GM21528 (cell line): ENCODE results near the gene SLC8A2.
"Not testable (repeated sequence)": the region's sequence is repeated elsewhere in the genome, so short reads cannot be mapped to it uniquely, and the experiment has no call there.

Experiments used
- ATAC-seq: cut with Tn5 transposase; IDR thresholded peaks from one replicate; pipeline ENCODE4 v1.9.1; 2021; ENCODE audit warnings: mild to moderate bottlenecking, moderate library complexity; ENCODE audit not compliant: unreplicated experiment, low FRiP score

SLC8A2 gene

GRCh38 chr19:47416643-47416985, 55.1 kb downstream of the SLC8A2 start:
- no peak for ATAC-seq

GRCh38 chr19:47415953-47416642, 55.6 kb downstream of the SLC8A2 start:
- no peak for ATAC-seq

GRCh38 chr19:47414469-47414868, 57.2 kb downstream of the SLC8A2 start:
- ATAC-seq, result no peak

- no peak for ATAC-seq
Measured at GRCh38 chr19:47413941-47414340, 57.8 kb downstream of the SLC8A2 start.

- not testable (repeated sequence) for ATAC-seq
Measured at GRCh38 chr19:47411696-47412095, 60.0 kb downstream of the SLC8A2 start.

GRCh38 chr19:47411101-47411500, 60.6 kb downstream of the SLC8A2 start:
- no peak for ATAC-seq

GRCh38 chr19:47408156-47408938, 63.3 kb downstream of the SLC8A2 start:
- no peak for ATAC-seq

GRCh38 chr19:47407417-47407774, 64.3 kb downstream of the SLC8A2 start:
- ATAC-seq, result no peak

GRCh38 chr19:47406711-47407416, 64.8 kb downstream of the SLC8A2 start:
- no peak for ATAC-seq

GRCh38 chr19:47405854-47406417, 65.8 kb downstream of the SLC8A2 start:
- no peak for ATAC-seq

GRCh38 chr19:47405197-47405550, 66.5 kb downstream of the SLC8A2 start:
- no peak for ATAC-seq

GRCh38 chr19:47404334-47405196, 67.1 kb downstream of the SLC8A2 start:
- ATAC-seq, result no peak

- no peak for ATAC-seq
Measured at GRCh38 chr19:47402504-47402903, 69.2 kb downstream of the SLC8A2 start.

GRCh38 chr19:47398707-47399597, 72.7 kb downstream of the SLC8A2 start:
- no peak for ATAC-seq

GRCh38 chr19:47391510-47392223, 80.0 kb downstream of the SLC8A2 start:
- ATAC-seq, result no peak

GRCh38 chr19:47390533-47391488, 80.9 kb downstream of the SLC8A2 start:
- no peak for ATAC-seq

- no peak for ATAC-seq
Measured at GRCh38 chr19:47389150-47389556, 82.5 kb downstream of the SLC8A2 start.

- ATAC-seq, result not testable (repeated sequence)
Measured at GRCh38 chr19:47388721-47389120, 83.0 kb downstream of the SLC8A2 start.
